K562 (cell line): Measurements from ENCODE around the gene GPR39.

Experiments
- ETS1 ChIP-seq: conservative IDR thresholded peaks from 2 replicates; pipeline ENCODE4 v1.6.1; 2011; ENCODE audit warnings: low read depth, mild to moderate bottlenecking, low read length; ENCODE audit not compliant: control insufficient read depth
- SMARCA4 ChIP-seq: fragments of 450-650 bp; IDR thresholded peaks from 2 replicates; pipeline ENCODE4 v1.6.1; 2016
- TBL1XR1 ChIP-seq, 2 experiments: IDR thresholded peaks; 2 replicates each; pipeline ENCODE4 v1.6.1; 2012; ENCODE audit warnings: improper control_type of control experiment in 2 of 2, low read length in 2 of 2, mild to moderate bottlenecking in 1 of 2
- ZHX1 ChIP-seq: fragments of 150-350 bp; conservative IDR thresholded peaks from 2 replicates; pipeline ENCODE4 v1.6.1; 2014; ENCODE audit warnings: low read length
- ZNF398 ChIP-seq: fragments of 250-450 bp; sonication (Bioruptor Pico); IDR thresholded peaks from 2 replicates; pipeline ENCODE4 v1.8.0; 2021; ENCODE audit warnings: moderate library complexity, mild to moderate bottlenecking, inconsistent platforms

DNA sequence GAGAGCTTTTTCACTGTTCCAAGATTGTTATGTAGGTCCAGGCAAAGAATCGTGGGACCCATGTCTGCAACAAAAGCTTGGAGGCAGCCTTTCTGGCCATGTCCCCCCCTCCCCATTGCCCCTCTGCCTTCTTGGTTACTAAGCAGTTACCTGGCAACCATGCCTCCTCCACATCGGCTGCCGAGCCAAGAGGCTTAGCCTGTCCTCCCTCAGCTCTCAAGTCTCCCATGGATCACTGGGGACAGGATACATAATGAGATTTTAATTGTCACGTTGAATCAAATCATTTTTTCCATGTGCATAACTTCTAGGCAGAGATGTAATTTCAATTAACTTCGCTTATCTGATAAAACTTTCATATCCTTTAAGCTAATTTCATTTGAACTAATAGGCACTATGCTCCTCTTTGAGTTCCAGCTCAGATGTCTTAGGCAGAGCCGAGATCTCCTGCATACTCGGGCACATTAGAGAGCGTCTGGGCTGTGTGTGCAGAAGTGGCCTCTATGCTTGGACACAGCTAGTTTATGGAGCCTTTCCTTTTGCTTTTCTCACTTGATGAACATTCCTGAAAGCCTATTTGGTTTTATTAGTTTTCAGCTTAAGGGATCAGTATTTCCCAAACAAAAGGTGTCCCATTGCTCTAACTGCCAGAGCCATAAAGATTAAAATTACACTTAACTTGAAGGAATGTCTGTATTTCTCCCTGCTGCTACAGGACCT is 172.7 kb downstream of the GPR39 start:
- no peak for TF ChIP-seq SMARCA4
- no peak for TF ChIP-seq ETS1
- no peak for TF ChIP-seq TBL1XR1 (IDR thresholded peaks at IDR 0.05; ENCODE audit: low read length in 2 of 2)
- no peak for TF ChIP-seq ZHX1
- no peak for TF ChIP-seq ZNF398 (CRISPR knock-in tag)
